ENCODE measurements around the gene IGF1R.

GRCh38 chr15:98767692-98768091, 119.4 kb downstream of the IGF1R start:
- TF ChIP-seq CTCF (IDR thresholded peaks at IDR 0.05; ENCODE audit: poor library complexity), result no peak
- no peak for TF ChIP-seq EZH2phosphoT487 (IDR thresholded peaks at IDR 0.05; ENCODE audit: low read depth, severe bottlenecking, unreplicated experiment)
- no peak for TF ChIP-seq EZH2 (IDR thresholded peaks at IDR 0.05; ENCODE audit: borderline replicate concordance)
